Stimulated activated CD4-positive, alpha-beta T cell treated with anti-CD3 and anti-CD28 coated beads, Interleukin-2, amount 100 ng/mL, for 4 hours (primary cell): ENCODE results near the gene C13orf42.

ENCODE experiments used
- DNase-seq: peaks from one replicate; pipeline ENCODE4 v3.0.0-alpha.2; 2020; ENCODE audit warnings: low read depth

C13orf42 gene

GRCh38 chr13:51111174-51111573, at the start of gene C13orf42:
Gene C13orf42, minus strand, starts transcription at chr13:51111274. Its CDS starts 65 bp downstream, at chr13:51111209.
- no peak for DNase-seq

GRCh38 chr13:51158880-51159518, 47.9 kb upstream of the C13orf42 start:
- no peak for DNase-seq

DNA sequence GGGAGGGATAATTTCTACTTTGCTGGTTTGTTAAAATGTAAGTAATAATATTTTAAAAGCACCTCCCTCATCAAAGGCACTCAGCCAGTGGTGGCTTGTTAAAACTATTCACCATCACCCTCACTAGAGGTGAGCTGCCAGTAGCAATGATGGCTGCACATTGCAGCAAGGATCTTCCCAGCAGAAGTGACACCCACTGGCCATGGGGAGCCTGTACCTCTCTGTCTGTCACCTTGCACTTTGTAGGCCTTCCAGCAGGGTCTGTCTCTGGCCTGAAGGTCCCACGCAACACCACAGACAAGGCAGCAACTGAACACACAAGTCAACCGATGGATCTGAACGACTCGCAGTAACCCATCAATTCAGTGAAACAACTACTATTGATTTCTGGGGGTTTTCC, 47.3 kb upstream of the C13orf42 start:
- no peak for DNase-seq

DNA sequence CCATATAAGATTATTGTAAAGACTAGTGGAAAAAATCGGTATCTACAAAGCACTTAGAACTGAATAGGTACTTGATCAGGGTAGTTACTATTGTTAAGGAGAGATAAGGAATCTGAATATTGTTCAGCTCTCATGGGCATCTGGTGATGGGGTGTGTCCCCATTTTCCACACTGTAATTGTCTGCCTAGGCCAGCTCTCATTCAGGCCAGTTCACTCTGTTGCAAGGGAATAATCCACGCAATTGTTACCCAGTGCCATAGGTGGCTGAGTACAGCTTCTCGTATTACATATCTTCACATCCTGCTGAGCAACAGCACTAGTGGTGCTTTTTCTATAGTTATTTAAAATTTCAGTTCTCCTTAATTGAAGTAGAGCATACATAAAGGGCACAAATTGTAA, 45.6 kb upstream of the C13orf42 start:
- DNase-seq = no peak

GRCh38 chr13:51155776-51156515, 44.9 kb upstream of the C13orf42 start:
- DNase-seq = no peak

GRCh38 chr13:51155161-51155560, 44.1 kb upstream of the C13orf42 start:
- no peak for DNase-seq

DNA sequence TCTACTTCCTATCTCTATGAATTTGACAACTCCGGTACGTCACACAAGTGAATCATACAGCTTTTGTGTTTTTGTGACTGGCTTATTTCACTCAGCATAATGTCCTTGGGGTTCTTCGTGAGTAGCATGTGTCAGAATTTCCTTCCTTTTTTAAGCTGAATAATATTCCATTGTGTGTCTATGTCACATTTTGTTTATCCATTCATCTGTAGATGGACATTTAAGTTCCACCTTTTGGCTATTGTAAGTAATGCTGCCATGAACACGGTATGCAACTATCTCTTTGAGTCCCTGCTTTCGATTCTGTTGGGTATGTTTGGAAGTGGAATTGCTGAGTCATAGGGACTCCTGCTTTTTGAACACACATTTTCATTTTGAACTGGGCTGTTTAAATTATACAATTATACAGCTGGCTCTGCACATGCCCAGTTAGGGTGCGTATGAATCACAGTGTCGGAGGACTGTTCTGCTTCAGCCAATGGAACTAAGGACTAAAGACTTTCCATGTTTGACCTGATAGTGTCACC, 43.0 kb upstream of the C13orf42 start:
- DNase-seq = no peak

DNA sequence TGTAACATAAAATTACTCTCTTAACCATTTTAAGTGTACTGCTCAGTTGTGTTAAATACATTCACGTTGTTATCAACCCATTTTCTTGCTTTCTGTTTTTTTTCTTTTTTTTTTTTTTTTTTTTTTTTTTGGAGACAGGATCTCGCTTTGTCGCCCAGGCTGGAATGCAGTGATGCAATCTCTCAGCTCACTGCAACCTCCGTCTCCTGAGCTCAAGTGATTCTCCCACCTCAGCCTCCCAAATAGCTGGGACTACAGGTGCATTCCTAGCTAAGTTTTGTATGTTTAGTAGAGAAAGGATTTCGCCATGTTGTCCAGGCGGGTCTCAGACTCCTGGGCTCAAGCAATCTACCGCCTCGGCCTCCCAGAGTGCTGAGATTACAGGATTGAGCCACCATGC, 42.5 kb upstream of the C13orf42 start:
- no peak for DNase-seq

GRCh38 chr13:51152701-51153100, 41.6 kb upstream of the C13orf42 start:
- no peak for DNase-seq

- no peak for DNase-seq
Measured at GRCh38 chr13:51151463-51151862, 40.4 kb upstream of the C13orf42 start.

DNA sequence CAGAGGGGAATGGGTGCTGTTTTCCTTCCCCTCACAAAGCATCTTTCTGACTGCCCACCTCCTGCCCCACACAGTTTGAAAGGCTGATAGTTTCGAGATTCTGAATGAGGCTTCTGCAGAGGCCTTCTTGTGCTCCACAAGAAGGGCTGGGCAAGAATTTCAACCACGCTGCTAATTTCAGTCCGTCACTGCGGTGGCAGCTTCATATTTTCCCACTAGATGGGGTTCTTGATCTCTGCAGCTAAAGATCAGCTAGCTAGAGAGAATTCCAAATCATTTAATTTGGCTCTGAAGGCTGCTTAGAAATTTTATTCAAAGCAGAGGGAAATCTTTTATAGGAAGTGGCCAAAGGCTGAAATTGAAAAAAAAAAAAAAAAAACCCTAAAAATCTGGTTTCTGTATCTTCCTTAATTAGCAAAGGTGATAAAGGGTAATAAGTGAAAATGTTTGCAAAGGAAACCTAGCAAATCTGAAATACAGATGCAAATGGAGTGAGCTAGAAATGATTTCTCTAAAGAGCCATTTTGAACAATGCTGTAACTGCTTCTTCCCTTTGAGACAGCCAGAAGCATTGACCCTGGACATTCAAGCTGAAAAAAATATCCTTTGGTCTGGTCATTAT, 38.0 kb upstream of the C13orf42 start:
- DNase-seq = no peak

- no peak for DNase-seq
Measured at GRCh38 chr13:51148223-51148951, 37.3 kb upstream of the C13orf42 start.

DNA sequence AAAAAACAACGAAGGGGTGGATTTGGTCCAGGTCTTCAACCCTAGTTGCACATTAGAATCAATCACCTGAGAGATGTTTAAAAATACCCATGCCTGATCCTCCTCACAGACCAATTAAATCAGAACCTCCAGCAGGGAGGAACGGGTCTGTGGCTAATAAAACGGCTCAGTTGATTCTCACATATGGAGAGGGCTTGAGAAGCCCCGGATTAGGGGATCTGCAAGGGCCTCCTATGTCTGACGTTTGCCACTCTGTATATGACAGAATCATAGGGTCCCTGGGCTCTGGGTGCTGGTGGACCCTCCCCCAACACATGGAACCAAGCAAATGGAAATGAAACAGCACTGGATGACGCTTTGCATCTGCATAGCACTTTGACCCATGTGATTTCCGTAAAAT, 36.7 kb upstream of the C13orf42 start:
- DNase-seq = no peak

- DNase-seq = no peak
Measured at GRCh38 chr13:51146667-51147066, 35.6 kb upstream of the C13orf42 start.

DNA sequence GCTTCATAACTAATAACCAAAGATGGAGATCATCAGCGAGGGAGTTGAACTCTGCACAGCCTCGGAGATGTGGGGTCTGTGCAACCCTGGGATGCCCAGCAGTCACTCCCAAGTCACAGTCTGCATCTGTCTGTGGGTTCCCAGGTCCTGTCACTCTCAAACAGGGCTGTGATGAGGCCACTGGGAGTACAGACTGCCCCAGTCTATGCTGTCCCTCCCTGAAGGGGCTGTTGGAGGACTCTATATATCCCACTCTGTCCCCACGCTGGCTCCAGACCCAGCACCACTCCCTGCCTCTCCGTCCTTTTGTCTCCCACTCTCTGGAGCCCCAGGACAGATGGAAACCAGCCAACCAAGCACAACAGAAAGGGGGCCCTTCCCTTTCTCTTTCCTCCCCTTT, 26.2 kb upstream of the C13orf42 start:
- no peak for DNase-seq

DNA sequence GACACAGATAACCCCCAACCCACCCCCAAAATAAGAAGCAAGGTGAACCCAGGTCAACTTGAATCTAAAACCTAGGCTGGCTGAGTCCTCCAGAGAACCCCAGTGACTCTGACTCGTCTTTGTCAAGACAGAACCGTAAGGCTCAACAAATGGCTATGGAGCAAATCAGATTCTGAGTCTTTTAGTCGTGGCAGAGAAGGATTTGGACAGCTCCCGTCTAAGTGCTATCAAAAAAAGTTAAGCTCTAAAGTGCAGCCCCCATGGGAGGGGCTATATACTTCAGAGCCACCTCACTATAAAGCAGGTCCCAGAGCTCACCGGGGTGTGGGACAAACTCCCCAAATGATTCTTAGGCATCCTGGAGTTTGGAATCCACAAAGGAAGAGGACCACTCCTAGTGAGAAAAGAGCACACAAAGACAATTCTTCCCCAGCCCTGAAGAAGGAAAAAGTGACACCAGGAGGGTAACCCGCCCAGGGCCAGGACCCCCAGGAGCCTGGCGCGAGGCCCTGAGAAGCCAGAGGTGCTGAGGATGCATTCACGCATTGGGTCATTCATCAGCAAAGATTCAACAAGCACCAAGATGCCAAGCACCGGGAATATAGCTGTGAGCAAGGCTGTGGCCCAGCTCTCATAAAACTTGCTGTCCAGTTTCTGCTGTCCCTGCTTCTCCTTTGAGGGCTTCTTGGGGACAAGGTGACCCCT, 25.4 kb upstream of the C13orf42 start:
- no peak for DNase-seq

GRCh38 chr13:51134763-51135365, 23.8 kb upstream of the C13orf42 start:
- no peak for DNase-seq

GRCh38 chr13:51130348-51130747, 19.3 kb upstream of the C13orf42 start:
- no peak for DNase-seq

DNA sequence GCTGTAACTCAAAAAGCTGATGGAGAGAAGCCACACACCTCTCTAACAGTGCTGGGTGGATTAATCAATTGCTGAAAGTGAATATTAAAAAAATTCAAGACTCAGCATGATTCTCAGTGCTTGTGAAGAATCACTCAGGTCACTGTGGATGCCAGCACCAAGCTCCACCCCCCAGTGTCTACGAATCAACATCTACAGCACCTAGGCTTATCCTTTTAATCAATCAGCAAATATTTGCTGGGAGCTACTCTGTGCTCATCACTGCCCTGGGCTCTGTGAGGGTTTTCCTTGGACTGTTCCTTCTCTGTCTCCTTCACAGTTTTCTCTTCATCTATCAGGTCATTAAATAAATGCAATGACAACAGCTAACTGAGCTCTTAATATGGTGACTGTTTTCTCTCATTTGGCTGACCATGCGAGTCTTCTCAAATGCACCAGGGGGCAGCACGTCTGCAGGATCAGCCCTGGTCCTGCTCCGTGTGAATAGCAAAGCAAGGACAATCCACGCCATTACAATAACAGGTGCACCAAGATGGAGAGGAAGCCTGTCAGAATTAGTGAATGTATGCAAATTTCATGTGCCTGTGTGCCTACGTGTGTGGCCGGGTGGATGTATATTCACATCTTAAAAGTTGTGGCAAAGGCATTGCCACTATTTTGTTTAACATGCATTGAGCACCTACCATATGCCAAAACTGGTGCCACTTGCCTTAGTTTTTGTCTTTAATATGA, 14.6 kb upstream of the C13orf42 start:
- DNase-seq = peak; percentile 6

- DNase-seq = no peak
Measured at GRCh38 chr13:51122868-51123566, 11.9 kb upstream of the C13orf42 start.
